Iris pigment epithelial cell (primary cell): ENCODE results near the gene TBC1D22B.

Experiments used
- DNase-seq: peaks from one replicate; pipeline ENCODE4 v3.0.0-alpha.2; 2011; ENCODE audit warnings: low read depth

The TBC1D22B gene, protein sequence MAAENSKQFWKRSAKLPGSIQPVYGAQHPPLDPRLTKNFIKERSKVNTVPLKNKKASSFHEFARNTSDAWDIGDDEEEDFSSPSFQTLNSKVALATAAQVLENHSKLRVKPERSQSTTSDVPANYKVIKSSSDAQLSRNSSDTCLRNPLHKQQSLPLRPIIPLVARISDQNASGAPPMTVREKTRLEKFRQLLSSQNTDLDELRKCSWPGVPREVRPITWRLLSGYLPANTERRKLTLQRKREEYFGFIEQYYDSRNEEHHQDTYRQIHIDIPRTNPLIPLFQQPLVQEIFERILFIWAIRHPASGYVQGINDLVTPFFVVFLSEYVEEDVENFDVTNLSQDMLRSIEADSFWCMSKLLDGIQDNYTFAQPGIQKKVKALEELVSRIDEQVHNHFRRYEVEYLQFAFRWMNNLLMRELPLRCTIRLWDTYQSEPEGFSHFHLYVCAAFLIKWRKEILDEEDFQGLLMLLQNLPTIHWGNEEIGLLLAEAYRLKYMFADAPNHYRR

DNA sequence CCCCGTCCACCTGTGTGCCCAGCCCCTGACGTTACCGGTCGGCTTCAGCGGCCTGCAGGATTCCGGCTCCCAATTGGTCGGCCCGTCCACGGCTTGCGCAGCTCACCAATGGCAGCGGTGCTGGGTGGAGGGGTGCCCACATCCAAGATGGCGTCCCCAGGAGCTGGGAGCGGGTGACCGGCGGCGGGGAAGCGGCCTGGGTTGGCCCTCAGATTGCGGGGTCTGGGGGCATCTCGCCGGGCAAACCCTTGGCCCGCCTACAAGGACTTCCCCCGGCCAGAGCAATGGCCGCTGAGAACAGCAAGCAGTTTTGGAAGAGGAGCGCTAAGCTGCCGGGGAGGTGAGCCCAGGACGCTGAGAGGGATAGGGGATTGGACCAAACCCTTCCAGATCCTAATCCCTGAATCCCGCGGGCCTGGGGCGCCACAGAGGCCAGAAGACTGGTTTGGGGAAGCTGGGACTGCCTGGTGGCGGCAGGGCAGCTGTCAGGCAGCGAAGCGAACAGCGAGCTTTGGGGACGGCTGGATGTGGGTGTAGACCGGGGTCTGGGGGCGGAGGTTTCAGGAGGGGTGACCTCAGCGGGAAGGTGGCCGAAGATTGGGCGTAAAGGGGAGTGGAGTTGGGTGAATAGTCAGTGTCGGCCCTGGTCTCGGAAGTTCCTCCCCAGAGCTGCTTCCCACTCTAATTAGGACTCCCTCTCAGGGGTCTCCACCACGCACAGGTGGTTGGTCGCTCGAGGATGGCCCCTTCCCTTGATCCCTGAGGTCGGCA lies at the start of gene TBC1D22B, which contains the start of gene TMEM217:
TSS of gene TBC1D22B (plus strand) at position 139 of the 771 bp plus-strand sequence. CDS start at position 285, 146 bp downstream.
TSS of gene TMEM217 (minus strand) at position 511 of the 771 bp plus-strand sequence. CDS start 39,114 bp downstream, outside the sequence.
- DNase-seq = peak; percentile 98

DNA sequence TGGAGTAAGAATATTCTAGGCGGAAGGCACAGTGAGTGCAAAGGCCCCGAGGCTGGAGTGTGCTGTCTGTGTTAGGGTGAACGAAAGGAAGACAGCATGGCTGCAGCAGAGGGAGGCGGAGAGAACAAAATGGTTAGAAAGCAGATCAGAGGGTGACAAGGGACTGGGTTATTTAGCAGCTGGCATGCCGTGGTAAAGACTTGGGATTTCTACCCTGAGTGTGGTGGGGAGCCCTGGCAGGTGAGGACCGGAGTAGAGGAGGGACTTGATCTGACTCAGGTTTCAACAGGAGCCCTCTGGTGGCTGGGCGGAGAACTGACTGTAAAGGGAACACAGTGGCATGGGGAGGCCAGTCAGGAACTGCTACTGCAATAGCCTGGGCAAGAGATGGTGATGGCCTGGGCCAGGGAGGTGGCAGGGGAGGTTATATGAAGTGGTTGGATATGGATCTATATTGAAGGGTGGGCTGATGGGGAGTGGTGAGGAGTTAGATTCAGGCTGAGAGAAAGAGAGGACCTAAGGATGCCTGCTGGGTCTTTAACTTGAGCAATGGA lies 49.6 kb upstream of the TBC1D22B start:
- DNase-seq = peak; percentile 76

DNA sequence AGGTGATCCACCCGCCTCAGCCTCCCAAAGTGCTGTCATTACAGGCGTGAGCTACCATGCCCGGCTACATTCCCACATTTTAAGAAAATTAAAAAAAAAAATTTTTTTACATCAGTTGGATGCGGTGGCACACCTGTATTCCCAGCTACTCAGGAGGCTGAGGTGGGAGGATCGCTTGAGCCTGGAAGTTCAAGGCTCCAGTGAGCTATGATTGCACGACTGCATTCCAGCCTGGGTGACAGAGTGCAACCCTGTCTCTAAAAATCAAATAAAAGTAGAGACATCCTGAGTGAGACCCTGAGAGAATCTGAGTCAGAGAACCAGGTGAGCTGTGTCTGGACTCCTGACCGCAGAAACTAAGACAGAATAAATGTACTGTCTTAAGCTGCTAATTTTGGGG lies 48.8 kb upstream of the TBC1D22B start:
- DNase-seq = no peak

DNA sequence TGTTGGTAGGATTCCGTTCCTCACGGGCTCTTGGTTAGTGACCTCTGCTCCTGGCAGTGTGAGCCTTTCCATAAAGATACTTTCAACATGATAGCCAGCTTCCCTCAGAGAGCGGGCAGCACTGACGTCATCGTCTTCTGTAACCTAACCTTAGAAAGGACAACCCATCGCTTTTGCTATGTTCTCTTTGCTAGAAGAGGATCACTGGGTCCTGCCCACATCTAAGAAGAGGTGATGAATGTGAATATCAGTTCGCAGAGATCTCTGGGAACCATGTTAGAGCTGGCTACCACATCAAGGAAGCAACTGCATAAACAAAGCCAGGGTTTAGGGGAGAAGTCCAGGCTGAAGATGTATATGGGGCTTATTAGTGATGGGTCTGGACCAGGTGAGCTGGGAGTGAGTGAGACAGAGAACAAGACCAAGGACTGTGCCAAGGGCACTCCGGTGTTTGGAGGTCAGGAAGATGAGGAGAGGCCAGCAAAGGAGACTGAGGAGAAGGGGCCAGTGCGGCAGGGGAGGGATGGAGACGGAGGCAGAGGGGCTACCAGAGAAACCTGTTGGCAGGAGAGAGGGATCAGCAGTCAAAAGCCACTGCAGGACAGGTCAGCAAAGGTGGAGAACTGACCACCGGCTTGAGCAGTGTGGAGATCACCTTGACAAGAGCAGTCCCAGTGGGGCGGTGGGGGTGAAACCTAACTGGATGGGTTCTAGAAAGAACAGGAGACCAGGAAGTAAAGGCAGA lies 47.9 kb upstream of the TBC1D22B start:
- no peak for DNase-seq

DNA sequence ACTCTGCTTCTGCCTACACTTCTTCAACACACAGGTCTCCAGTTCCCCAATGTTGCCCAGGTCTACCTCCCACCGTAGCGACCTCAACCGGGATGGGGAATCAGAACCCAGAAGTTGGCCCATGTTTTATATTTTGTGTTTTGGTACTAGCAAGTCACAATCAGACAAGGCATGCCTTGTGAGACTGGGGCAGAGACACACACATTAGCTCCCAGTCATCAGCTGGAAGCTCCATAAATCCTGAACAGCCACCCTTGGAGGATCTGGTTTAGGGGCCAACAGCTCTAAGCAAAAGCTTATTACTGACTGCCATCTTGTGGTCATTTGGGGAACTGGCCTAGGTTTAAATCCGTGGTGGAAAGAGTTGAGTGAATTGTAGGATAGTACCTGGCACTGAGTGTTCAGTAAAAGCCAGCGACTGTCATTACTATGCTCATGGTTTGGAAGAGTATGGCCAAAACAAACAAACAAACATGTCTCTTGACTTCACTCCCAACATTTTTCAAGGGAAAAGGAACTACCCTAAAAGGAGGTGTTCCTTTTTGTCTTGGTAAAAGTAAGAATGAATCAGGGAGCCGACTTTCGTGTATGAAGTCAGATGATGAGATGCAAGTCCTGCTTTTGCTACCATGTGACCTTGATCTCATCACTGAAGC lies 47.1 kb upstream of the TBC1D22B start:
- peak; percentile 77 for DNase-seq

DNA sequence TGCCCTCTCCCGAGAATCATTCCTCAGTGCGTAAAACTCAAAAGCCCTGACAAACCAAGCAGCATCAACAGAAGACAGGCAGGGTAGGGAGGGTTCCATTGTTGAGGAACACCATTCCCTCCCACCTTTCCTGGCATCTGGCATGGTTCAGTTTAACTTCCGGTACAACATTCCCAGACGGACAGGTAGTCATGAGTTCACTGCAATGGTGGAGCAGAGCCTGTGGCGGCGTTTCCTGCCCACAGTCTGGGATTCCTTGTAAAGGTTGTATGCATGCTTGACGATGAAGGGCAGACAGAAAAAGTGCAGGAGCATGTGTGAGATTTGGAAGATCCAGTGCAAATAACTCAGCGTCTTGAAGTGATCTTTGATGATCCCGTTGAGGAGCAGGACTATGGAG lies 45.3 kb upstream of the TBC1D22B start:
- no peak for DNase-seq

DNA sequence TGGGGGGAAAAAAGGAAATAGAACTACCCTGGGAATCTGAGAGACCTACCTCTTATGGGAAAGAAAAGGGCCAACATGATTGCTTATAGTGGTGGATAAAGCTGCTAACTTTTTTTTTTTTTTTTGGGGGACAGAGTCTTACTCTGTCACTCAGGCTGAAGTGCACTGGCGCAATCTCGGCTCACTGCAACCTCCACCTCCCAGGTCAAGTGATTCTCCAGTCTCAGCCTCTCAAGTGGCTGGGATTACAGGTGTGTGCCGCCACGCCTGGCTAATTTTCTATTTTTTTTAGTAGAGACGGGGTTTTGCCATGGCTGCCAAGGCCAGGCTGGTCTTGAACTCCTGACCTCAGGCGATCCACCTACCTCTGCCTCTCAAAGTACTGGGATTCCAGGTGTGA lies 39.5 kb upstream of the TBC1D22B start:
- no peak for DNase-seq

DNA sequence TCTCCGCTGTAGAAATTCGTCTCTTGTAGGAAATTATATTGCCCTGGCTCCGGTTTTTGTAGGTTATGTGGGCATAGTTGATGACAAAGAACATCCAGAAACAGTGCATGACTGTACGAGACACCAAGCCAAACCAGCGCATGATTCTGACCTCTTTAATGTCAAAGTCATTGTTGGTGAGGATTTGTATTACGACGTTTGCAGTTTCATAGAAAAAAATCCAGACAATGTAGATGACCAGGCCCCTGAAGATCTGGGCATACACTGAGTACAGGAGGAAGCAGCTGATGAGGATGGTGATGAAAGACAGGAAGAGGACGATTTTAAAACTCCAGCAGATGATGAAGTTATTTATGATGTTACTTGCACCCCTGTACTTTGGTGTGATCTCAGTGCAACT lies 39.1 kb upstream of the TBC1D22B start:
- no peak for DNase-seq

DNA sequence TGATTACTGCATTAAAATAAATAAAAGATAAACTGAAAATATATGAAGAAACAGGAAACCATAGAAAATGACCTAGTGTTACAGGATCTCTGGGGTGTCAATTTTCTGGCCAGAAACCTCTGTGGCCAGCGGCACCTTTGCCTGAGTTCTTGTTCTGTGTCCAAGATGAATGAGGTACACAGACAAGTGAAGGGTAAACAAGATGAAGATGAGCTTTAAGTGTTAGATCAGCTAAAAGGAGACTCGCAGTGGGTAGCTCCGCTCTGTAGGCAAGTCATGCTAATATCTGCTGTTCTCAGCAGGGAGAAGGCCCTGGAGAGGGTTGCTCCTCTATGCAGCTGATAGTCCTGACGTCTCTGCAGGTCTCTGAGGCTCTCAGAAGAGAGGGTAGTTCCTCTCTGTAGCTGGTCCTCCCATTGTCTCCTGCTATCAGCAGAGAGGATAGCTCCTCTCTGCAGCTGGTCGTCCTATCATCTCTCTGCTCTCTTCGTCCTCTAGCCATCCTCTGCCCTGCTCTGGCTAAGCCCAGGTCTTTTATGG lies 35.9 kb upstream of the TBC1D22B start:
- DNase-seq = no peak

DNA sequence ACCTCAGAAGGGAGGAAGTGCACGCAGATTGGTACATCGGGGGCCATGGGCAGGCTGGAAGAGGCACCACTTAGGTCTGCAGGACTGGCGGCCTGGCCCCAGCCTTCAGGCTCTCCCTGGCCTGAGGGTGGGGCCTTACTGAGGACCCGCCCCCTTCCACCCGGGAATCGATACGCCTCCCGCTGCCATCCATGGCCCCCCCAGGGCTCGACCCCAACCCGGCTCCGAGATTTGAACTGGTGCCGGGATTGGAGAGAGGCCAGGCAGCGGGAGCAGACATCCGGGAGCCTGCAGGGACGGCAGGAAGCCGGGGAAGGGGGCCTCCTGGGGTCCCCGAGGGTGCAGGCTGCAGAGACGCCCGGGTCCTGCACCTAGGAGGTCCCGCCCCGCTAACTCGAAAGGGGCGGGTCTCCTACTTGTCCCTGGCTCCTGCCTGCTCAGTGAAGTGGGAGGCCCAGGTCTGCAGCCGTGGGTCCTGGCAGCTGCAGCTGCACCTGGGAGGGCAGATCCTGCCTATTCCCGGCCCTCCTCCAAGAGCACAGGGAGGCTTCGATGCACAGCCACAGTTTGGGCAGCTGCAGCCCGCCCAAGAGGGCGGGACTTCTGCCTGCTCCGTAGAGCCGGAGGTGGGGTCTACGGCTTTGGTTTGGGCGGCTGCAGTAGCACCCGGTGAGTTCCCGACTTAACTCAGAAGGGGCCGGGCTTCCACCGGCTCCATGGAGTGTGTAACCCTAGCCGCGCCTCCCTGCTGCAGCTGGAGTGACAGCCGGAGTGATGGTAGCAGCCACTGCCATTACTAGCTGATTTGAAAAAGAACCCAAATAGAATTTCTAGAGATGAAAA lies 35.2 kb upstream of the TBC1D22B start:
- DNase-seq = peak; percentile 93

DNA sequence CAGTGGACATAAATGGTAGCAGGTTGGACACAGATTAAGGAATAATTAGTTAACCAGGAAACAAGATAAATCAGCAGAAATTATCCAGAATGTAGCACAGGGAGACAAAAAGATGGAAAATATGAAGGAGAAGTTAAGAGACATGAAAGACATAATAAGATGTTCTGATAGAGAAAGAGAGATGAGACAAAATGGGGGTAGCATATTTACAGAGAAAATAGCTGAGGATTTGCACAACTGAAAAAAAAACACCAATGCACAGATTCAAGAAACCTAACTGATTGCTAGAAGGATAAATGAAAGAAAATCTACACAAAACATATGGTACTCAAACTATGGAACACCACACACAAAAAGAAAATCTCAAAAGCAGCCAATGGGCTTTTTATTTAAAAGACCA lies 34.6 kb upstream of the TBC1D22B start:
- no peak for DNase-seq

DNA sequence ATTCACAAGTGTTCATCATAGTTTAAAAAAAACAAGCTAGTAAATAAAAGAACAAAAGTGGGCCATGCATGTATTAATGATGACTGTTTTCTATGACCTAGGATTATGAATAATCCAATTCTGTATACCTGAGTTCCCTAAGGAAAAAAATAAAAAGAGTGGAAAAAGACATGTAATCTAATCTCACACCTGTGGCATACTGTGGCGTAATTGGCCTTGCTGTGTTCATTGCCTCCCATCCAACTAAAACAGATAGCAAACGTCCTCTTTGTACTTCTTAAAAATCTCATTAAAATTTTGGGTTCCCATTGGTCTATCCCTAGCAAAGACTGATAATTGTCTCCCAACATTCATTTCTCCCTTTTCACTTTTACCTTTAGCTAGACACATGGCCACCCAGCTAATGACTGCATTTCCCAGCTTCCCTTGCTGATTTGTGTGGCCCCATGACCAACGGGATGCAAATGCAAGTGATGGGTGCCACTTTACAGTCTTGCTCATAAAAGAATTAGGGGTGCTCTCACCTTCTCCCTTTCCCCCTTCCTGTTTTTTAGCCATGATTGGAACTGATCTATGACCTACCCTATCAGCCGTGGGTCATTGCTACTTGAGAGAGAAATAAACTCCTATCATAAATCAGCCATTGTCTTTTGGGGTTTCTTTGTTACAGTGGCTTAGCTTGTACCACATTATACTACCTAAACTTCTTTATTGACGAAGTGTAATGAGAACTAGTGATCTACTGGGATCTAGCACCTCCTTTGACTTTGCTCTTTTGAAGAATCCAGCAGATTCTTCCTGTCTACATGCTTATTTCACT lies 32.0 kb upstream of the TBC1D22B start:
- no peak for DNase-seq

DNA sequence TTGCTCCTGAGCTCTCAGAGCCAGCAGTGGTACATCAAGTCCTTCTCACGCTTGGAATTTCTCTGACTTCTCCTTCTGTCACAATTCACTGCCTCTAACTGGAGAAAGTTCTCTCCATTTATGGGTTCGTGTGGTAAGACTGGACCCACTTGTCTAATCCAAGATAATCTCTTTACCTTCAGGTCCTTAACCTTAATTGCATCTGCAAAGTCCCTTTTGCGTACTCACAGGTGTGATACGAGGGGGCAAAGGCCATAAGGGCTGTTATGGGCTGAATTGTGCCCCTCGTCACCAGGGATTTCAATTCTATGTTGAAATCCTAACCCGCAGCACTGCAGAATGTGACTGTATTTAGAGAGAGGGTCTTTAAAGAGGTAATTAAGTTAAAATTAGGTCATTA lies 27.5 kb upstream of the TBC1D22B start:
- DNase-seq = no peak

DNA sequence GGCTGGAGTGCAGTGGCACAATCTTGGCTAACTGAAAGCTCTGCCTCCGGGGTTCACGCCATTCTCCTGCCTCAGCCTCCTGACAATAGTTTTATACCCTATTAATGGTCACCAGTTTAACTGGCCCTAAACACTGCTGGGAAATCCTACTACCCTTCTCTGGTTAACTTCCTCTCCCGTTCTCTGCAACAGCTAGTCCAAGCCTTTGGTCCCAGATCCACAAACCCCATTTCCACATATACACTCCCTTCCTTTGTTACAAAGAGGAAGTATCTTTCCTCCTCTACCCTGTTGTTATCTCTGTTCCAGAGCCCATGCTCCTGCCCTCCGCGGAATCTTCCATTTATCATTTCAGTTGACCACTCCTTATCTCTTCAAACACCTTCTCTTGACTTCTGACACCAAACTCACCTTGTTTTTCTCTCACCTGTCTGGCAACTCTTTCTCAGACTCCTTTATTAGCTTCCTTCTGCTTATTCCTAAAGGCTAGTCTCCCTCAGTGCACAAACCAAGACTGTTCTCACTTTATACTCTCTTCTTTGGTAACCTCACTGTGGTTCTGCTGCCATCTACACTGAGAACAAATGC lies 25.0 kb upstream of the TBC1D22B start:
- DNase-seq = no peak

DNA sequence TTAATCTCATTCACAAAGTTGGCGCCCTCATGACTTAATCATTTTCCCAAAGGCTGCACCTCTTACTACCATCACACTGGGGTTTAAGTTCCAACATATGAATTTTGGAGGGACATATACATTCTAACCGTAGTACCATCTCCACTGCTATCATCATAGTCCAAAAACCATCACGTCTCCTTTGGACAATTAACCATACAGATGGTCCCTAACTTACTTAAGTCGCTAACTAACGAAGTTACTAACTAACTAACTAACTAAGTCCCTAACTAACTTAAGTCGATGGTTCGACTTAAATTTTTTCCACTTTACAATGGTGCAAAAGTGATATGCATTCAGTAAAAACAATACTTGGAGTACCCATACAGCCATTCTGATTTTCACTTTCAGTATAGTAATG lies 24.0 kb upstream of the TBC1D22B start:
- no peak for DNase-seq

DNA sequence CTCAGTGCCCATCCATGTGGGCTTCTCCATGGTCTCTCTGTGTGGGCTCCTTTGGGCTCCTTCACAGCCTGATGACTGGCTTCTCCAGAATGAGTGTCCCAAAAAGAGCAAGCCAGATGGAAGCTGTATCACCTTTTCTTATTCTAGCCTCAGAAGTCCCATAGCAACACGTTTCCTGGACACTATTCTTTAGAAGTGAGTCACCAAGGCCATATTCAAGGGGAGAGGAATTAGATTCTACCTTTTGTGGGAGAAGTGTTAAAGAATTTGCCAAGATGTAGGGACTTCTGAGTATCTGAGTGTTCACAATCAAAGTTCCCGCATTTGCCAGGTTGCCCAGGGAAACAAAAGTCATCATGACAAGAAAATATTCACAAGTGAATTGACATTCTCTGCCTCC lies 20.7 kb upstream of the TBC1D22B start:
- DNase-seq = peak; percentile 57

DNA sequence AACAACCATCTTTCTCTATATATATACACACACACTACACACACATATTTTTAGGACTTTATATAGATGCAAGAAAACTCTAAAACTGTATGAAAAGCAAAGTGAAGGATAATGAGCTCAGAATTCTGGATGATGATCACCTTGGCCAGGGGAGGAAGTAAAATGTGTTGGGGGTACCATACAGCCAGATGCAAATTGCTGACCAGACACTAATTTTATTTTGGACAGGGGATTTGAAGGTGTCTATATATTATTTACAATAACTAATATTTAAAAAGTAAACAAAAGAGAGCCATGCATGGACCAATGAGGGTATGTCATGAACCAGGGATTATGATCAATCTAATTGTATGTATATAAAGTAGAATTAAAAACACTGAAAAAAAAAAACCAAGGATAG lies 19.8 kb upstream of the TBC1D22B start:
- DNase-seq = no peak

DNA sequence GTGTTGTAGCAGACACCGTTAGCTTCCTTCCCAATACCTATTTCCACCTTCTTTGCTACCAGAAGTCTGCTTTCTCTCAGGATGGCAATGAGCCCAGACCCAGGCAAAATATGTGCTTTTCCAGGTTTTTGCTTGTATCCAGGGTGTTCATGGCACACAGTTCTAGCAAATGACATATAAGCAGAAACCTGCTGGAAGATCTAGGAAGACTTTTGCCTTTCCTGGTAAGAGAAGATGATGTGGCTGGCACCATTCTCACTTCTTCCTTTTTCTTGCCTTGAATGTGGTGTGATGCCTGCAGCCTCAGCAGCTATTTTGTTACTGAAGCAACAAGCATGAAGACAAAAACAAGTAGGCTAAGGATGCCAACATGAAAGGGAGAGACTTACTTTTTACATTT lies 19.2 kb upstream of the TBC1D22B start:
- no peak for DNase-seq

DNA sequence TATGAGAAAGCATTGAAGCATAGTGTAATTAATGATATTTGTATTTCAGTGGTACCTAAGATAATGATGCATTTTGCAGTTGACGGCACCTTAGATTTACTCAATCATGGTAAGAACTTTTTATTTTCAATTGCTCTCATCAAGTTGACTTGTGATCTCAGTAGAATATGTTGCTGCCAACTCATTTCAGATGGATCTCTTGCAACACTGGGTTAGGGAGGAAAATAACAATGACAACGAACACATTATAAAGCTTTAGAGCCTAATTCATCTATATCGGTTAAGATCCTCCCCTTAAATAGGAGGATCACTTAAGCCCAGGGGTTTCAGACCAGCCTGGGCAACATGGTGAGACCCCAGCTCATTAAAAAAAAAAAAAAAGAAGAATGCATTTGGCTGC lies 18.0 kb upstream of the TBC1D22B start:
- DNase-seq = peak; percentile 81
